Measurements from ENCODE around the gene MICAL3. TPM values are rescaled to one million over a fixed set of nuclear protein-coding genes. Genes with fewer than 3 reads are reported as not detected.

MICAL3 gene
- total RNA-seq, 1 donor: 11.0 TPM

DNA sequence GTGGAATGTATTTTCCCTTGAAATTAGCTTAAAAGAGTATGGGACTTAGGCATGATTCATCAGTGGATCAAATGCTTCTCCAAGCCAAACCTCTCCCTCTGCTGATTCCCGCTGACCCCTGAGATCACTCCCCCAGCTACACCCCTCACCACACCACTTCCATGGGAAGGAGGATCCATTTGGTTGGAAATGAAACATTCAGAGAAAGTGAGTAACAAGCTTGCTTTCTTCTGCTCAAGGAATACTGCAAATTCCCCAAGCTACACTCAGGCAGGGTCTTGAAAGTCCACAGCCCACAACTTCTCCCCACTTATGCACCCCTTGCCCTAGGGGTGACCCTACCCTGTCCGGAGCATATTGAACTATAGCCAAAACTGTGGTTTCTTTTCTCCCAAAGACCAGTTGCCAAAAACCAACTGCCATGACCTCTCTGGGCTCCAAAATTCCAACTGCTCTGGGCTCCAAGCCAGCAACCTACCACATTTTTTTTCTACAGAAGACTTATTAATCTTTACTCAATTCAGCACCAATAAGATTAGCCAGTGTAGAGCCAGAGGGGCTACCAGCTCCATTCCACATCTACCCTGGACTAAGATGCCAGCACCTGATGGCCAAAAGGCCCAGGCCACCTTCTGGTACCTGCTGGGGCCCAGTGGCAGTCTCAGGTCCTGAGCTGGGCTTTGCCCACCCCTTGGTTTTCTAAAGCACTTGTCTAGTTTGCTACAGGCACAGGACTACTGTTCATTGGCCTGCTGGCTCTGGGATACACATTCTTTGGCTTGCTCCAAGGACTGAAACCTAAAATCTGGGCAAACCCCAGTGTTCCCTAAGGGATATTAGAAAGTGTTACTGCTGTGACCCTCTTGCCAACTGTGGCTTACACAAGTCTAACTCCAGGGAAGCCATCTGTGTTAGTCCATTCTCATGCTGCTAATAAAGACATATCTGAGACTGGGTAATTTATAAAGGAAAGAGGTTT, 101.1 kb downstream of the MICAL3 start:
- Histone ChIP-seq H3K4me3 (ENCODE audit: low read length) (no peak overlapping the region), H3K4me1 (ENCODE audit: insufficient read depth, low read length) (peaks cover 6% of the 10 kb centered on the region), H3K27me3 (ENCODE audit: insufficient read depth, low read length) (no peaks in the 10 kb centered on the region), H3K9me3 (ENCODE audit: low read depth, low read length) (no peaks in the 10 kb centered on the region)

DNA sequence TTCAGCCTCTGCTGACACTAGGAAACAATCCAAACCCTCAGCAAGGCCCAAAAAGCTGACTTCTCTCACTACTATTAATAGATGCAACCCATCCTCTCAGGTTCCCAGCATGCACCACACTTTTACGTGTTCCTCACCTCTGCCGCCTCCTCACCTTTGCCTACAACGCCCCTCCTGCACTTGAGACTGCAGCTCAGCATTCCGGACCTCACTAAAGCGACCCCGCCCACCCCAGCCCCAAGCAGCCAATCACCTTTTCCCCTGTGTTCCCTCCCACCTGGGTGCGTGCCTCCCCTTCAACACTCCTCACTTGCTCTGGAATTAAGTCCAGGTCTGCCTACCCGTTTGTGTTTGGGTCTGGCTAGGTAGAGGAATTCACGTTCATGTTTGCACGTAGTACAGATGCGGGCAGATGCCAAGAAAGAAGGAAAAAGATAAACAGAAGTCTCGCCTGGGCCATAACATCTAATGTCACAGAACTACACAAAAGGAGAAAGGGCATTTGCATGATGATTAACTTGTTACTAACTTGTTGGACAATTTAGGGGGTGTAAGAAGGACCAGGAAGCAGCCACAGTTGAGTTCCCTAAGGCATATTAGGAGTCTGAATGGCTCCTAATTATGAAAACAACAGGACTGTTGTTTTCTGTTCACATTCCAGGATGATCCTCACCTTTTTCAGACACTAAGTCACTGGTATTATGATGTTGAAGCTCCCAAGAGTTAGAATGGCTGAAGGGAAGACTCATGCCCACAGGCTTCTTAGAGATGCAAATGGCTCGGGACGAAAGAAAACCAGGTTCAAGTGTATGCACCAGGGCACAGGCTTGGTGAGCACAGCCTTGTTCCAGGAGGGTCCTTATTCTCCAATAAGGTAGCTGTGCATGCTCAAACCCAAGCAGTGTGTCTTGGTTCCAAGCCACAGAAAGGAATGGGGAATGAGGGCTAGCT, 102.2 kb downstream of the MICAL3 start:
- H3K27me3 ChIP-seq (ENCODE audit: insufficient read depth, low read length): no peaks in the 10 kb centered on the region
- H3K4me3 ChIP-seq (ENCODE audit: low read length): no peak overlapping the region
- no peaks in the 10 kb centered on the region for H3K9me3 ChIP-seq (ENCODE audit: low read depth, low read length)
- H3K4me1 ChIP-seq (ENCODE audit: insufficient read depth, low read length): peaks cover 14% of the 10 kb centered on the region

DNA sequence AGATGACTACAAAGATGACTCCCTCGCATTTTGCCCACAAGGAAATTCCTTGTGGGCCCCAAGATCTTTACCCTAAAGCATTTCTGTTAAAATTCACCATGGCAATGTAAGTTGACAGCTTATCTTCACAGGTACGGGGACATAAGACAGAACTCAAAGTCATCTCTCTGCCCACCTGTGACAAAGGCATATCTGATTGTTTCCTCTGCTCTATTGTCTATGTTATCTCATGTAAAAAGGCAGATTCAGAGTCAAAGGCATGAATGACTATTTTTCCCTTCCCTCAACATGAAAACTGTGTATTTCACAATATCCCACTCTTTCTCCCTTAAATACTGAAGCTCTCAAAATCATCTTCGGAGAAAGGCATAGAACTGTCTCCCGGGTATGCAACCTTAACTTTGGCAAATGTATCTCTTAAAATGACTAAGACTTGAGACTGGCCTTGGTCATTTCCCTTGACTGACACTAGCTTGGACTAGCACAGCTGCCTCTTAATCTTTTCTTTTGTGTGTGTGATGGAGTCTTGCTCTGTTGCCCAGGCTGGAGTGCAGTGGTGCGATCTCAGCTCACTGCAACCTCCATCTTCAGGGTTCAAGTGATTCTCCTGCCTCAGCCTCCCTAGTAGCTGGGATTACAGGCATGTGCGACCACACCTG, 103.2 kb downstream of the MICAL3 start:
- no peaks in the 10 kb centered on the region for H3K27me3 ChIP-seq (ENCODE audit: insufficient read depth, low read length)
- H3K4me3 ChIP-seq (ENCODE audit: low read length): no peak overlapping the region
- H3K9me3 ChIP-seq (ENCODE audit: low read depth, low read length): no peaks in the 10 kb centered on the region
- peaks cover 14% of the 10 kb centered on the region for H3K4me1 ChIP-seq (ENCODE audit: insufficient read depth, low read length)

DNA sequence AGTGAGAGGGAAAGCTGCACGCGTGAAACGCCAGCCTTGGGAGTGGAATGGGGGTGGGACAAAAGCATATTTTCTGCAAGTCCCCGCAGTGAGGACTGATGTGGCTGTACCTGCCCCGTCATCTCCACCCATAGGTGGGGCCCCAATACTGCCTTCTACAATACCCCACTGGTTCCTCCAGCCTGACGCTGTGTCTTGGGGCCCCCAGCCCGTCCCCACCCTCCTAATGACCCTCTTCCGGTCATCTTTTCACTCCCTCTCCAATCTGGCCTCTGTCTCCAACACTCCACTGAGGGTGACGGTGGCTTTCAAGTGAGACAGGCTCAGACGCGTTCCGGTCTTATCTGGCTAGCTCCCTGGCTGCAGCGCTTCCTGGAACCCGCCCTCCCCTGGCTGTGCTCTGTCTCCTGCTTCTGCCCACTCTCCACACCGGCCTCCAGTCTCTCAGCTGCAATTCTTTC, 104.2 kb downstream of the MICAL3 start:
- H3K4me1 ChIP-seq (ENCODE audit: insufficient read depth, low read length): peaks cover 14% of the 10 kb centered on the region
- no peaks in the 10 kb centered on the region for H3K27me3 ChIP-seq (ENCODE audit: insufficient read depth, low read length)
- no peaks in the 10 kb centered on the region for H3K9me3 ChIP-seq (ENCODE audit: low read depth, low read length)
- no peak overlapping the region for H3K4me3 ChIP-seq (ENCODE audit: low read length)

DNA sequence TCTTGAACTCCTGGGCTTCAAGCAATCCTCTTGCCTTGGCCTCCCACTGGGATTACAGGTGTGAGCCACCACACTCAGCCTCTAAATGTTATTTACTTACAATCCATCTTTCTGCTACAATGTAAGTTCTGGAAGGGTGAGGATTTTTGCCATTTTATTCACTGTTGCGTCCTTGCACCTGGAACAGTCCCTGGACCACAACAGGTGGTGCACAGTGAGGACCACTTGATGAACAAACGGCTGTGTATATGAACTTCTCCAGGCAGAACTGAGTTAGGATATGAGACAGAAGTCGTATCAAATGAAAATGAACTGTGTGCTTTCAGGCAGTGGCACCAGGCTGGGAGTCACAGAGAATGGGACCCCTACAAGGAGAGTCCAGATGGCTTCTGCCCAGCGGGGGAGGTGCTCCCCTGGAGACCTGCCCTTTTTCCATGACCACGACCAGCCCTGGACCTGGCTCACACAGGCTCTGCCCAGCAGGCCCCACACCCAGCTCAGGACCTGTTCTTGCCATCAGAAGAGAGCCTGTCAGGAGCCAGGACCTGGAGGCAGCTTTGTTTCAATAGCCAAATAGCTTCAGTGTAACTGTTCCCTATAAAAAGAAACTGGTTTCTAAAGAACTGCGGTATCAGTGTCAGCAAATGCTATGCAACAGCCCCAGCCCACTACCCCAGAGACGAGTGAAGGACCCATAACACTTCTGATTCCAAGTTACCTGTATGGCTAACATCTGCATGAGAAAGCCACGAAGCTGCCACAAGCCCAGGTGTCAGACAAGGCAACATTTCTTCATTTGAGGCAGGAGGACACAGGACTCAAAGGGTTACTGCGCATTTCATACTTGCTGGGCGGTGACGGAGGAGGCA, 104.9 kb downstream of the MICAL3 start:
- peaks cover 14% of the 10 kb centered on the region for H3K4me1 ChIP-seq (ENCODE audit: insufficient read depth, low read length)
- no peaks in the 10 kb centered on the region for H3K27me3 ChIP-seq (ENCODE audit: insufficient read depth, low read length)
- H3K9me3 ChIP-seq (ENCODE audit: low read depth, low read length): no peaks in the 10 kb centered on the region
- no peak overlapping the region for H3K4me3 ChIP-seq (ENCODE audit: low read length)

DNA sequence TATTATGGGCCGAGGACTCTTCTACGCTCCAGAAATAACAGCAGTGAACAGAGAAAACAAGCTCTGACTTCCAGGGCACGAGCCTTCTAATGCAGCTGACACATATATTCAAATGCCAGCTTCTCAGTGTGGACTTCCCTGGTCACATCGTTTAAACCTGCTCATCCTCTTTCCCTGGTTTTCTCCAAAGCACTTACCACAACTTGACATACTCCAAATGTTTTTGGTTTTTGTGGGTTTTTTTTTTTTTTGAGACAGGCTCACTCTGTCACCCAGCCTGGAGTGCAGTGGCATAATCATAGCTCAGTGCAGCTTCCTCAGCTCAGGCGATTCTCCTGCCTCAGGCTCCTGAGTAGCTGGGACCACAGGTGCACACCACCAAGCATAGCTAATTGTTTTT, 105.5 kb downstream of the MICAL3 start:
- no peak overlapping the region for H3K4me3 ChIP-seq (ENCODE audit: low read length)
- no peaks in the 10 kb centered on the region for H3K27me3 ChIP-seq (ENCODE audit: insufficient read depth, low read length)
- peaks cover 14% of the 10 kb centered on the region for H3K4me1 ChIP-seq (ENCODE audit: insufficient read depth, low read length)
- no peaks in the 10 kb centered on the region for H3K9me3 ChIP-seq (ENCODE audit: low read depth, low read length)

DNA sequence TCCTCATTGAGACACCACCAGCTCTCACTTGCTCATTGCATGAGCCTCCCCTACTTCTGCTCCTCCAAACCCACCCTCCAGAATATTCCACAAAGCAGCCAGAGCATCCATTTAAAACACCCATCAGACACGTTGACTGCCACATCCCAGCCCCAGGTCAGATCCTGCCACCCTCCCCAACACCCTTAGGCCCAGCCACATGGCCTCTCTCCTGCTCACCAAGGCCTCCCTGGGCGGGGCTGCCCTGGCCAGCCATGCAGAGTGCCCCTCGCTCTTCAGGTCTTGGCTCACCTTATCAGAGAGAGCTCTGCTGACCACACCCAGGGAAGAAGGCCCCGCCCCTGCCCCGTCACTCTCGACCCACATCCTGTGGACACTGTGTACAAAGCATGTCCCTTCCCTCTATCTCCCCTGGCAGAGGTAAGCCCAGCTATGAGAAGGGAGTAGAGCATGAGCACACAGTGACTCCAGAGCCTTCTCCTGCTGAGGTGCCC, 106.8 kb downstream of the MICAL3 start:
- Histone ChIP-seq H3K4me1 (ENCODE audit: insufficient read depth, low read length) (peaks cover 14% of the 10 kb centered on the region), H3K9me3 (ENCODE audit: low read depth, low read length) (no peaks in the 10 kb centered on the region), H3K4me3 (ENCODE audit: low read length) (no peak overlapping the region), H3K27me3 (ENCODE audit: insufficient read depth, low read length) (no peaks in the 10 kb centered on the region)

DNA sequence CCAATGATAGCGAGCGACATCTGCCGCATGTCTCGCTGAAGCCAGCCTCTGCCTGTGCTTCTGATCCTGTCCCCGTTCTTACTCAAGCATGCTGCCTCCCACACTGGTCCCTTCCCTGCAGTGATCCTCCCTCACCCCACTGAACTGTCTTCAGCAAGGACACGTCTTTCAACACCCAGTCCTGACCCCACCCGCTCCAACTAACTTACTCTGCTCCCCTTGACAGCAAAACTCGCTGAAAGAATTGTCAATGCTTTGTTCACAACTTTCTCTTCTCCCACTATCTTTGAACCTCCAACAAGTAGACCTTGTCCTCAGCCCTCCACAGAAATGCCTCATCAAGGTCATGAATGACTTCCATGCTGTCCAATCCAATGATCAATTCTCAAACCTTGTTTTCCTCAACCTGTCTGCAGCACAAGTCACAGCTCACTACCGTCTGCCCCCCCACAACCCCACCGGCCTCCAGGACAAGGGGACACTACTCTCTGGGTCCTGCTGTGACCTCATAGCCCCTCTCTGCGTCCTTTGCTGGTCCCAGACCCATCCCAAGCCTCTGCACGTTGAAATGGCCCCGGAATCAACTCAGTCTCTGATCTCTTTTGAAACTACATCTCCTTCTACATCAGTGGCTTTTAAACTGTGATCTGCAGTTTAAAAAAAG, 108.0 kb downstream of the MICAL3 start:
- Histone ChIP-seq H3K4me1 (ENCODE audit: insufficient read depth, low read length) (peaks cover 14% of the 10 kb centered on the region), H3K4me3 (ENCODE audit: low read length) (no peak overlapping the region), H3K9me3 (ENCODE audit: low read depth, low read length) (no peaks in the 10 kb centered on the region), H3K27me3 (ENCODE audit: insufficient read depth, low read length) (no peaks in the 10 kb centered on the region)

DNA sequence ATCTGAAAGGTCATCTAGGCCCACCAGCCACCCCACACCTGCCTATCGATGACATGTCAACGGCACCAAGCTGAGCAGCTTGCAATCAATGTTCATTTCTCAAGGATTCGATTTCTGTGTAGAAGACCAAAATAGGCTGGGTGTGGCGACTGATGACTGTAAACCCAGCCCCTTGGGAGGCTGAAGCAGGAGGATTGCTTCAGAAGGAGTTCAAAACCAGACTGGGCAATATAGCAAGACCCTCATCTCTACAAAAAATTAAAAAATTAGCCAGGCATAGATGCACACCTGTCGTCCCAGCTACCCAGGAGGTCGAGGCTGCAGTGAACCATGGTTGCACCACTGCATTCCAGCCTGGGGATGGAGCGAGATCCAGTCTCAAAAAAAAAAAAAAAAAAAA, 108.7 kb downstream of the MICAL3 start:
- no peaks in the 10 kb centered on the region for H3K9me3 ChIP-seq (ENCODE audit: low read depth, low read length)
- H3K27me3 ChIP-seq (ENCODE audit: insufficient read depth, low read length): no peaks in the 10 kb centered on the region
- H3K4me1 ChIP-seq (ENCODE audit: insufficient read depth, low read length): peaks cover 14% of the 10 kb centered on the region
- H3K4me3 ChIP-seq (ENCODE audit: low read length): no peak overlapping the region

DNA sequence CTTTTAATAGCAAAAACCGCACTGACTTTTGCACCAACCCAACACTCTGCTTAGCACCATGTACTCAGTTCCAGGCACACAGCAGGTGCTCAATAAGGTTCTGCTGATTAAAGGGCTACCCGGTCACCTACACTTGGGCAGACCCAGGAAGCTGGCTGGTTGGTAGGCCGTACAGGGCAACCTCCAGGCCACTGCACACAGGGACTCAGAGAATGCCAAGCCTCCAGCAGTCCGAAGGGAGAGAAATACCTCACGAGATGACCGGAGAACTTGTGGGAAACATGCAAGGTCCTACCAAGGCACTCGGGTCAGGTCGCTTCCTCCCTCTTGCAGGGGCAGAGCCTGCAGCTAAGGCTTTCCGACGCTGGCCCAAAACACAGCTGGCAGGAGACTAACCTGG, 109.2 kb downstream of the MICAL3 start:
- H3K27me3 ChIP-seq (ENCODE audit: insufficient read depth, low read length): no peaks in the 10 kb centered on the region
- peaks cover 14% of the 10 kb centered on the region for H3K4me1 ChIP-seq (ENCODE audit: insufficient read depth, low read length)
- no peak overlapping the region for H3K4me3 ChIP-seq (ENCODE audit: low read length)
- no peaks in the 10 kb centered on the region for H3K9me3 ChIP-seq (ENCODE audit: low read depth, low read length)

DNA sequence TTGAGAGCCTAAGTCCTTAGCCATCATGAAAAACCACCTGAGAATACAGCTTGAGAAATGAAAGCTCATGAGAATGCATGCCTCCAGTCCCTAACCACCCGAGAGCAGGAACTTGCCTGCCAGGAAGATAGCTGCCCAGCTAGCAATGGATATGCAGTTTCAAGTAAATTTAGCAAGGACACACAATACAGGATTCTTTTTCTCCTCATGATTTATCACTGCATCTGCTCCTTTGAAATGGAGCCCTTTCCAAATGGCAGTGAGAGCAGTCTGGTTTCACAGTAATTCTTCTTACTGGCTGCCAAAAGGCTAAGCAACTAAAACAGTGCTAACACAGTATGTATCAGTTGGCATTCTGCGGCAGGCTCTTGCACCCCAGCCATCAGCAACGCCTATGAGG, 109.9 kb downstream of the MICAL3 start:
- Histone ChIP-seq H3K4me1 (ENCODE audit: insufficient read depth, low read length) (peaks cover 14% of the 10 kb centered on the region), H3K9me3 (ENCODE audit: low read depth, low read length) (no peaks in the 10 kb centered on the region), H3K27me3 (ENCODE audit: insufficient read depth, low read length) (no peaks in the 10 kb centered on the region), H3K4me3 (ENCODE audit: low read length) (no peak overlapping the region)

DNA sequence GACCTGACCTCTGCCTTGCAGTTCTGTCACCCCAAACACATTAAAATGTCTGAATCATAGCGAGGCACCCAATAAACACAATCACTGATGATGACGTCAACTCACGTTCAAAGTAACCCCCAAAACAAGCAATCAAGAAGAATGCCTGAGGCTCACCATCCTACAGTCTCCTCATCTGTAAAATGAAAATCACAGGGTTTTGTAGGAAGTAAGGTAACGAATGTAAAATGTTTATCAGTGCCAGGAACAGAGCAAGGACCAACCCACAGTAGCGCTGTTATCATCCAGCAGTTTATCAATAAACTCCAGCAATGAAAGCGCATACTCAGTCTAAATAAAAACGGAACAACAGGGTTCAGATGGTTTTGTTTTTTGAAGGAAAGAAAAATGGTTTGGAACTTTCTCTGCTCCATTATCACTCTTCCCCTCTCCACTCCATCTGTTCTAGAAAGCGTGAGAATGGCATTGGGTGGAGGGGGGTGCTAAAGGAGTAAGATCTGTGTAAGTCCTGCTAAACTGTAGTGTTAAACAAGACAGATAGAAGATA, 110.5 kb downstream of the MICAL3 start:
- peaks cover 14% of the 10 kb centered on the region for H3K4me1 ChIP-seq (ENCODE audit: insufficient read depth, low read length)
- H3K27me3 ChIP-seq (ENCODE audit: insufficient read depth, low read length): no peaks in the 10 kb centered on the region
- no peaks in the 10 kb centered on the region for H3K9me3 ChIP-seq (ENCODE audit: low read depth, low read length)
- H3K4me3 ChIP-seq (ENCODE audit: low read length): no peak overlapping the region

DNA sequence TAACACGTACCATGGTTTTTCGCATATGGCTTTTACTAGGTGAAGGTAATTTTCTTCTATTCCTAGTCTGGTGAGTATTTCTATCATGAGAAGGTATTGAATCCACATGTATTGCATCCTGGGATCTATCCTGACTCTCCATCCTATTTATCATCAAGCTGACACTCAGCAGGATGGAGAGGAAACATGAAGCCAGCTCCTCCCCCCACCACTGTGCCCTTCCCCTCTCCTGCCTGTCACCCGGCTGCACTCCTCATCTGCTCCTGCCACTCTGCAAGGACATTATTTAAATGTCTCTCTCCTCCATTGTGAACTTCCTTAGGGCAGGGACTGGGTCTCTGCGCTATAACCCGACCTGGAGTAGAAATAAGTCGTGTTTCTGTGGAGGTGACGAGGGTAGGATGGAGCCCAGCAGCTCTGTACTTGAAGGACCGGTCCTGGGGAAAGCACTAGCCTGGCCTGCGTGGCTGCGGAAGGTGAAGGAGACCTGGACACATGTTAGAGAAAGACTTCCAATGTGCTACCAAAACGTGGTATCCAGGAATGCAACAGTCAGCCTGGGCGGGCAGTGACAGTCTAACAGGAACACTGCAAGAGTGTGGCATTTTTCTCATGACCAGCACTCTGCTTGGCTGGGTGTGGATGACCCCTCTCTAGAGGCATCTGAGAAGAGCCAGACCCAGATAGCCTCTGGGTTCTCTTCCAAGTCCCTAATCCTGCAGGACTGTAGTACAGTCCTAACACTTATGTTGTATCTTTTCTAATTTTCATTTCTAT, 111.2 kb downstream of the MICAL3 start:
- Histone ChIP-seq H3K4me1 (ENCODE audit: insufficient read depth, low read length) (peaks cover 7% of the 10 kb centered on the region), H3K4me3 (ENCODE audit: low read length) (no peak overlapping the region), H3K27me3 (ENCODE audit: insufficient read depth, low read length) (no peaks in the 10 kb centered on the region), H3K9me3 (ENCODE audit: low read depth, low read length) (no peaks in the 10 kb centered on the region)
